Left ventricle myocardium inferior (tissue), 1 donor: ENCODE data around the gene CD68. TPM values are rescaled to one million over a fixed set of nuclear protein-coding genes. Genes with fewer than 3 reads are reported as not detected.

Source experiments
- DNase-seq: peaks from one replicate; pipeline ENCODE4 v3.0.0-alpha.2; 2020
- H3K27ac ChIP-seq: fragments of 200-600 bp; replicated peaks from 2 replicates; pipeline ENCODE4 v1.8.0; 2021
- H3K27me3 ChIP-seq: fragments of 200-600 bp; 2 replicates; pipeline ENCODE4 v1.8.0; 2021; ENCODE audit warnings: low read depth
- H3K36me3 ChIP-seq: fragments of 200-600 bp; 2 replicates; pipeline ENCODE4 v1.8.0; 2021
- H3K4me1 ChIP-seq: fragments of 200-600 bp; 2 replicates; pipeline ENCODE4 v1.8.0; 2021
- H3K4me3 ChIP-seq: fragments of 200-600 bp; 2 replicates; pipeline ENCODE4 v1.8.0; 2021; ENCODE audit warnings: mild to moderate bottlenecking, moderate library complexity
- H3K9me3 ChIP-seq: fragments of 200-600 bp; replicated peaks from 2 replicates; pipeline ENCODE4 v1.8.0; 2021
- intact Hi-C: fragments of 100-400 bp; cut with micrococcal nuclease; formaldehyde crosslinking; loops from one replicate; pipeline ENCODE4 v1.11.0; 2022
- total RNA-seq: library from RNA; stranded (reverse); fragmentation: NEBNext Ultra II Directional; extraction: Animal tissue kit (Norgen Biotek cat#: 25700); gene quantifications from one replicate; pipeline ENCODE4 v1.2.1, GENCODE V29; 2021
- TF ChIP-seq, protein P1 (sequence below): fragments of 200-600 bp; IDR thresholded peaks from 2 replicates; pipeline ENCODE4 v1.8.0; 2021; ENCODE audit warnings: antibody characterized with exemption, mild to moderate bottlenecking, borderline replicate concordance
- donor health status: DM: no; HTN: yes; CAD: no; lungs with severe emphysema.

CD68 gene
- total RNA-seq, 1 donor from 2014 or later, result 25.5 TPM

DNA sequence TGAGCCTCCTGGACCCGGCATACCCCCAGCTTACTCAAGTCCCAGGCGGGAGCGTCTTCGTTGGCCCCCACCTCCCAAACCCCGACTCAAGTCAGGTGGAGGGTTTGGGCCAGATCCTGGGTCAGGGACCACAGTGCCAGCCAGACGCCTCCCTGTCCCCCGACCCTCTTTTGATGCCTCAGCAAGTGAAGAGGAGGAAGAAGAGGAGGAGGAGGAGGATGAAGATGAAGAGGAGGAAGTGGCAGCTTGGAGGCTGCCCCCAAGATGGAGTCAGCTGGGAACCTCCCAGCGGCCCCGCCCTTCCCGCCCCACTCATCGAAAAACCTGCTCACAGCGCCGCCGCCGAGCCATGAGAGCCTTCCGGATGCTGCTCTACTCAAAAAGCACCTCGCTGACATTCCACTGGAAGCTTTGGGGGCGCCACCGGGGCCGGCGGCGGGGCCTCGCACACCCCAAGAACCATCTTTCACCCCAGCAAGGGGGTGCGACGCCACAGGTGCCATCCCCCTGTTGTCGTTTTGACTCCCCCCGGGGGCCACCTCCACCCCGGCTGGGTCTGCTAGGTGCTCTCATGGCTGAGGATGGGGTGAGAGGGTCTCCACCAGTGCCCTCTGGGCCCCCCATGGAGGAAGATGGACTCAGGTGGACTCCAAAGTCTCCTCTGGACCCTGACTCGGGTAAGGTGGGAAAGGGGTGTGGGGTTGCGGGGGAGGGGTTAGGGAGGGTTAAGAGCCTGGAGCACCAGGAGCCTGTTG is 16.1 kb upstream of the CD68 start:
- Histone ChIP-seq H3K36me3 (peaks cover 51% of the 10 kb centered on the region), H3K4me3 (peak overlapping the region; percentile 99), H3K9me3 (no peaks in the 10 kb centered on the region), H3K27me3 (no peaks in the 10 kb centered on the region), H3K27ac (no peak overlapping the region), H3K4me1 (peaks cover 66% of the 10 kb centered on the region)
- TF ChIP-seq, protein P1, sequence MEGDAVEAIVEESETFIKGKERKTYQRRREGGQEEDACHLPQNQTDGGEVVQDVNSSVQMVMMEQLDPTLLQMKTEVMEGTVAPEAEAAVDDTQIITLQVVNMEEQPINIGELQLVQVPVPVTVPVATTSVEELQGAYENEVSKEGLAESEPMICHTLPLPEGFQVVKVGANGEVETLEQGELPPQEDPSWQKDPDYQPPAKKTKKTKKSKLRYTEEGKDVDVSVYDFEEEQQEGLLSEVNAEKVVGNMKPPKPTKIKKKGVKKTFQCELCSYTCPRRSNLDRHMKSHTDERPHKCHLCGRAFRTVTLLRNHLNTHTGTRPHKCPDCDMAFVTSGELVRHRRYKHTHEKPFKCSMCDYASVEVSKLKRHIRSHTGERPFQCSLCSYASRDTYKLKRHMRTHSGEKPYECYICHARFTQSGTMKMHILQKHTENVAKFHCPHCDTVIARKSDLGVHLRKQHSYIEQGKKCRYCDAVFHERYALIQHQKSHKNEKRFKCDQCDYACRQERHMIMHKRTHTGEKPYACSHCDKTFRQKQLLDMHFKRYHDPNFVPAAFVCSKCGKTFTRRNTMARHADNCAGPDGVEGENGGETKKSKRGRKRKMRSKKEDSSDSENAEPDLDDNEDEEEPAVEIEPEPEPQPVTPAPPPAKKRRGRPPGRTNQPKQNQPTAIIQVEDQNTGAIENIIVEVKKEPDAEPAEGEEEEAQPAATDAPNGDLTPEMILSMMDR, result no peak
- DNase-seq, result no peak
- intact Hi-C loops, result loop anchor here (10.0 kb wide), 1 partner anchor 48 kb away; no protein-coding TSS in a partner anchor

DNA sequence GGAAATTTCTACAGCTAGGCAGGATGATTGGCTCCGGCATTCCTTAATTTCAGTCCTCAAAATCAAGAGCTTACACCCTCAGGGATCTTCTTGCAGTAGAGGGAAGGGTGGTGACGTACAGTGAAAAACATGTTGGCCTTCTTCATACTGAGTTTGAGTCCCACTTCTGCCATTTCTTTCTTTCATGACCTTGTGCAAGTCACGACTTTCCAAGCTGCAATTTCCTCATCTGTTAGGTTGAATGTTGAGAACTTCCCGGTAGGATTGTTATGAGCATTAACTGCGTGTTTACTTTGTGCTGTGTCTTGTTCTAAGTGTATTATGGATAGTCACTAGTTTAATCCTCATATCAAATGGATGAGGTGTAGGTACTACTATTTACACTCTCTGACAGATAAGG is 9.9 kb upstream of the CD68 start:
- no peaks in the 10 kb centered on the region for H3K9me3 ChIP-seq
- H3K27me3 ChIP-seq, result no peaks in the 10 kb centered on the region
- no peak overlapping the region for H3K4me3 ChIP-seq
- no peak overlapping the region for H3K27ac ChIP-seq
- H3K4me1 ChIP-seq, result peaks cover 28% of the 10 kb centered on the region
- DNase-seq, result no peak
- intact Hi-C loops, result loop anchor here (10.0 kb wide), 1 partner anchor 55 kb away; no protein-coding TSS in a partner anchor
- TF ChIP-seq, protein P1, result no peak
- peaks cover 71% of the 10 kb centered on the region for H3K36me3 ChIP-seq

DNA sequence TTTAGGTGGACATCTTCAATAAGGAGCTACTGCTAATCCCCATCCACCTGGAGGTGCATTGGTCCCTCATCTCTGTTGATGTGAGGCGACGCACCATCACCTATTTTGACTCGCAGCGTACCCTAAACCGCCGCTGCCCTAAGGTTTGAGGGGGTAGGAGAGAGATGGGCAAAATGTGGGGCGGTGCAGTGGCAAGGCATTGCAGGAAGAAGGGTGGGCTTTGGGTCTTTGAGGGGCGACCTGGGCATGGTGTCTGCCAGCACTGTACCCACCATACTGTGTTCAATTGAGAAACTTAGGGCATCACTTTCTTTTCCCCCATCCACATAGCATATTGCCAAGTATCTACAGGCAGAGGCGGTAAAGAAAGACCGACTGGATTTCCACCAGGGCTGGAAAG is 9.1 kb upstream of the CD68 start:
- intact Hi-C loops, result no loop called here
- peaks cover 32% of the 10 kb centered on the region for H3K4me1 ChIP-seq
- no peaks in the 10 kb centered on the region for H3K9me3 ChIP-seq
- no peak overlapping the region for H3K27ac ChIP-seq
- TF ChIP-seq, protein P1, result no peak
- no peak for DNase-seq
- H3K36me3 ChIP-seq, result peaks cover 71% of the 10 kb centered on the region
- H3K4me3 ChIP-seq, result no peak overlapping the region
- no peaks in the 10 kb centered on the region for H3K27me3 ChIP-seq

DNA sequence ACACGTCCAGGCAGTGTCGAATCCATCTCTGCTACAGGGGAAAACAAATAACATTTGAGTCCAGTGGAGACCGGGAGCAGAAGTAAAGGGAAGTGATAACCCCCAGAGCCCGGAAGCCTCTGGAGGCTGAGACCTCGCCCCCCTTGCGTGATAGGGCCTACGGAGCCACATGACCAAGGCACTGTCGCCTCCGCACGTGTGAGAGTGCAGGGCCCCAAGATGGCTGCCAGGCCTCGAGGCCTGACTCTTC is 7.2 kb upstream of the CD68 start:
- Histone ChIP-seq H3K27ac (peak overlapping the region; percentile 98), H3K27me3 (no peaks in the 10 kb centered on the region), H3K4me3 (peak overlapping the region; percentile 95), H3K36me3 (peaks cover 71% of the 10 kb centered on the region), H3K4me1 (peaks cover 51% of the 10 kb centered on the region), H3K9me3 (no peaks in the 10 kb centered on the region)
- intact Hi-C loops, result no loop called here
- DNase-seq, result no peak
- TF ChIP-seq, protein P1, result no peak

DNA sequence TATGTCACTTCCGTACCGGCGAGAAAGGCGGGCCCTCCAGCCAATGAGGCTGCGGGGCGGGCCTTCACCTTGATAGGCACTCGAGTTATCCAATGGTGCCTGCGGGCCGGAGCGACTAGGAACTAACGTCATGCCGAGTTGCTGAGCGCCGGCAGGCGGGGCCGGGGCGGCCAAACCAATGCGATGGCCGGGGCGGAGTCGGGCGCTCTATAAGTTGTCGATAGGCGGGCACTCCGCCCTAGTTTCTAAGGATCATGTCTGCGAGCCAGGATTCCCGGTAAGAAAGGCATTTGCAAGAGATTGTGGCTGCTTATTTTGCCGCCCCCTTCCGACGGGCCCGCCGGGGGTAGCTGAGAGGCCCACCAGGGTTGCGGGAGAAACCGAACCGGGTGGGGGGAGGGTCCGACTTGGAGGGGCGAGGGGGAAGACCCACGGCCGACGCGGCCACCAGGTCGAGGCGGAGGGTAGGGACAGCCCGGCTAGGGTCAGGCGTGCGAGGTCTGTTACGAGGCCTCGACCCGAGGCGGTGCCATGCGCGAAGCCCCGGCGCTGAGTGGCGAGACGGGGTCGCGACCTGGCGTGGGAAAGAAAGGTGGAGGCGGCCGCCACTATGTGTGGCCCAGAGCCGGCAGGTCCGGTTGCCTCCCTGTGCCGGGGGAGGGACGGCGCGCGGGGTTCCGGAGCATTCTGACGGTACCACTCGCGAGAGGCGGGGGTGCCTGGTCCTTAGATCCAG is 6.7 kb upstream of the CD68 start:
- Histone ChIP-seq H3K4me3 (peak overlapping the region; percentile 95), H3K27ac (peak overlapping the region; percentile 98), H3K36me3 (peaks cover 71% of the 10 kb centered on the region), H3K9me3 (no peaks in the 10 kb centered on the region), H3K4me1 (peaks cover 56% of the 10 kb centered on the region), H3K27me3 (no peaks in the 10 kb centered on the region)
- intact Hi-C loops, result no loop called here
- DNase-seq, result peak; percentile 99
- TF ChIP-seq, protein P1, result peak; percentile 9
